ENCODE results near the gene FOXJ1. TPM values are rescaled to one million over a fixed set of nuclear protein-coding genes. Genes with fewer than 3 reads are reported as not detected.
A peak's percentile ranks its signal among the peaks of the same experiment; 100 is the strongest.

The FOXJ1 gene
- total and polyA plus RNA-seq, 2 of the 13 experiments (the other 11 are each of a cell fraction or from before 2014, with no cell fraction given): 0.98 to 1.6 TPM

DNA sequence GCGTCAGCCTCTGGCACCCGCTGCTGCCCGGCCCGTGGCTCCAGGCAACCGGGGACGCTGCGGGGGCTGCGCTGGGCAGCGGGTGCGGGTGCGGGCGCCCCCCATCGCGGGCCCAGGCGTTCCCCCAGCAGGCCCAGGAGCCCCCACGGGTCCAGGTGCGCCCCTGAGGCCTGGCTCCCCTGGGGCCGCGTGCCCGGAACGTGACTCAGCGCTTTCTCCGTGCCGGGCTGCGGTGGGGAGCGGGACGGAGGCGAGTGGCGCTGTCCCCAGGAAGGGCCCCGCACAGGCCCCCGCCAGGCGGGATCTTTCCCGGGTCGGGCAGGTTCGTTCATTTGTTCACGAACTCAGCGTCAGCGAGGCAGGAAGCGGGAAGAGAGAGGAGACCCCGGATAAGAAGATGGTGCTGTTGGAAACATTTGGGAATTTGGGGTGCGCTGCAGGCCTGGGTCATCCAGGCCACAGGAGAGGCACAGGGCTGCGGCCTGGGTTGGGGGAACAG lies 19.1 kb downstream of the FOXJ1 start (continued):
- TF ChIP-seq, protein P1, sequence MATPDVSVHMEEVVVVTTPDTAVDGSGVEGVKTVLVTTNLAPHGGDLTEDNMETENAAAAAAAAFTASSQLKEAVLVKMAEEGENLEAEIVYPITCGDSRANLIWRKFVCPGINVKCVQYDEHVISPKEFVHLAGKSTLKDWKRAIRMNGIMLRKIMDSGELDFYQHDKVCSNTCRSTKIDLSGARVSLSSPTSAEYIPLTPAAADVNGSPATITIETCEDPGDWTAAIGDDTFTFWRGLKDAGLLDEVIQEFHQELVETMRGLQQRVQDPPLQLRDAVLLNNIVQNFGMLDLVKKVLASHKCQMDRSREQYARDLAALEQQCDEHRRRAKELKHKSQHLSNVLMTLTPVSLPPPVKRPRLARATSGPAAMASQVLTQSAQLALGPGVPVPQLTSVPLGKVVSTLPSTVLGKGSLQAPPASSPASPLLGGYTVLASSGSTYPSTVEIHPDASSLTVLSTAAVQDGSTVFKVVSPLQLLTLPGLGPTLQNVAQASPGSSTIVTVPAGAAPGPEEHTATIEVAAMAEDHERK (CRISPR knock-in tag; IDR thresholded peaks at IDR 0.05; ENCODE audit: low read depth): no peak
- no peak for TF ChIP-seq NFRKB (IDR thresholded peaks at IDR 0.05)
- TF ChIP-seq, protein P2, sequence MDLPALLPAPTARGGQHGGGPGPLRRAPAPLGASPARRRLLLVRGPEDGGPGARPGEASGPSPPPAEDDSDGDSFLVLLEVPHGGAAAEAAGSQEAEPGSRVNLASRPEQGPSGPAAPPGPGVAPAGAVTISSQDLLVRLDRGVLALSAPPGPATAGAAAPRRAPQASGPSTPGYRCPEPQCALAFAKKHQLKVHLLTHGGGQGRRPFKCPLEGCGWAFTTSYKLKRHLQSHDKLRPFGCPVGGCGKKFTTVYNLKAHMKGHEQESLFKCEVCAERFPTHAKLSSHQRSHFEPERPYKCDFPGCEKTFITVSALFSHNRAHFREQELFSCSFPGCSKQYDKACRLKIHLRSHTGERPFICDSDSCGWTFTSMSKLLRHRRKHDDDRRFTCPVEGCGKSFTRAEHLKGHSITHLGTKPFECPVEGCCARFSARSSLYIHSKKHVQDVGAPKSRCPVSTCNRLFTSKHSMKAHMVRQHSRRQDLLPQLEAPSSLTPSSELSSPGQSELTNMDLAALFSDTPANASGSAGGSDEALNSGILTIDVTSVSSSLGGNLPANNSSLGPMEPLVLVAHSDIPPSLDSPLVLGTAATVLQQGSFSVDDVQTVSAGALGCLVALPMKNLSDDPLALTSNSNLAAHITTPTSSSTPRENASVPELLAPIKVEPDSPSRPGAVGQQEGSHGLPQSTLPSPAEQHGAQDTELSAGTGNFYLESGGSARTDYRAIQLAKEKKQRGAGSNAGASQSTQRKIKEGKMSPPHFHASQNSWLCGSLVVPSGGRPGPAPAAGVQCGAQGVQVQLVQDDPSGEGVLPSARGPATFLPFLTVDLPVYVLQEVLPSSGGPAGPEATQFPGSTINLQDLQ (CRISPR knock-in tag; IDR thresholded peaks at IDR 0.05): 0 out of 2 replicates have a peak, but pooled peaks have one; percentile 35
- peak; percentile 72 for TF ChIP-seq NFE2L2 (IDR thresholded peaks at IDR 0.05; ENCODE audit: low read length)
- TF ChIP-seq DNMT1 (CRISPR knock-in tag; IDR thresholded peaks at IDR 0.05): no peak
- TF ChIP-seq ZNF781 (CRISPR knock-in tag; IDR thresholded peaks at IDR 0.05; ENCODE audit: borderline replicate concordance, not compliant biosample characterization): no peak
- TF ChIP-seq ZSCAN25 (CRISPR knock-in tag; IDR thresholded peaks at IDR 0.05): no peak
- 0 out of 2 replicates have a peak, but pooled peaks have one; percentile 17 for TF ChIP-seq ZSCAN21 (CRISPR knock-in tag; IDR thresholded peaks at IDR 0.05; ENCODE audit: borderline replicate concordance)
- TF ChIP-seq ZBTB3 (CRISPR knock-in tag; IDR thresholded peaks at IDR 0.05; ENCODE audit: borderline replicate concordance, low read depth): no peak
- no peak for TF ChIP-seq ZNF850 (CRISPR knock-in tag; conservative IDR thresholded peaks at IDR 0.05)
- 0 out of 2 replicates have a peak, but pooled peaks have one; percentile 31 for TF ChIP-seq ZNF841 (CRISPR knock-in tag; IDR thresholded peaks at IDR 0.05; ENCODE audit: borderline replicate concordance)
- no peak for TF ChIP-seq ZC3H4 (CRISPR knock-in tag; IDR thresholded peaks at IDR 0.05; ENCODE audit: borderline replicate concordance)
- no peak for TF ChIP-seq REL (CRISPR knock-in tag; conservative IDR thresholded peaks at IDR 0.05)
- TF ChIP-seq, protein P3, sequence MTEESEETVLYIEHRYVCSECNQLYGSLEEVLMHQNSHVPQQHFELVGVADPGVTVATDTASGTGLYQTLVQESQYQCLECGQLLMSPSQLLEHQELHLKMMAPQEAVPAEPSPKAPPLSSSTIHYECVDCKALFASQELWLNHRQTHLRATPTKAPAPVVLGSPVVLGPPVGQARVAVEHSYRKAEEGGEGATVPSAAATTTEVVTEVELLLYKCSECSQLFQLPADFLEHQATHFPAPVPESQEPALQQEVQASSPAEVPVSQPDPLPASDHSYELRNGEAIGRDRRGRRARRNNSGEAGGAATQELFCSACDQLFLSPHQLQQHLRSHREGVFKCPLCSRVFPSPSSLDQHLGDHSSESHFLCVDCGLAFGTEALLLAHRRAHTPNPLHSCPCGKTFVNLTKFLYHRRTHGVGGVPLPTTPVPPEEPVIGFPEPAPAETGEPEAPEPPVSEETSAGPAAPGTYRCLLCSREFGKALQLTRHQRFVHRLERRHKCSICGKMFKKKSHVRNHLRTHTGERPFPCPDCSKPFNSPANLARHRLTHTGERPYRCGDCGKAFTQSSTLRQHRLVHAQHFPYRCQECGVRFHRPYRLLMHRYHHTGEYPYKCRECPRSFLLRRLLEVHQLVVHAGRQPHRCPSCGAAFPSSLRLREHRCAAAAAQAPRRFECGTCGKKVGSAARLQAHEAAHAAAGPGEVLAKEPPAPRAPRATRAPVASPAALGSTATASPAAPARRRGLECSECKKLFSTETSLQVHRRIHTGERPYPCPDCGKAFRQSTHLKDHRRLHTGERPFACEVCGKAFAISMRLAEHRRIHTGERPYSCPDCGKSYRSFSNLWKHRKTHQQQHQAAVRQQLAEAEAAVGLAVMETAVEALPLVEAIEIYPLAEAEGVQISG (CRISPR knock-in tag; IDR thresholded peaks at IDR 0.05): no peak; the same call in 1 of the 2 replicates
- TF ChIP-seq SOX6 (IDR thresholded peaks at IDR 0.05): no peak
- no peak for TF ChIP-seq SOX6 (CRISPR knock-in tag; IDR thresholded peaks at IDR 0.05)
- TF ChIP-seq MED8 (CRISPR knock-in tag; IDR thresholded peaks at IDR 0.05; ENCODE audit: insufficient replicate concordance): peak; percentile 25
- no peak for TF ChIP-seq EED (CRISPR knock-in tag; IDR thresholded peaks at IDR 0.05)
- no peak for TF ChIP-seq ZNF10 (CRISPR knock-in tag; IDR thresholded peaks at IDR 0.05; ENCODE audit: borderline replicate concordance, low read depth)
- 0 out of 2 replicates have a peak, but pooled peaks have one; percentile 9 for TF ChIP-seq ZFYVE20 (CRISPR knock-in tag; IDR thresholded peaks at IDR 0.05; ENCODE audit: borderline replicate concordance, low read depth)
- TF ChIP-seq, protein P4, sequence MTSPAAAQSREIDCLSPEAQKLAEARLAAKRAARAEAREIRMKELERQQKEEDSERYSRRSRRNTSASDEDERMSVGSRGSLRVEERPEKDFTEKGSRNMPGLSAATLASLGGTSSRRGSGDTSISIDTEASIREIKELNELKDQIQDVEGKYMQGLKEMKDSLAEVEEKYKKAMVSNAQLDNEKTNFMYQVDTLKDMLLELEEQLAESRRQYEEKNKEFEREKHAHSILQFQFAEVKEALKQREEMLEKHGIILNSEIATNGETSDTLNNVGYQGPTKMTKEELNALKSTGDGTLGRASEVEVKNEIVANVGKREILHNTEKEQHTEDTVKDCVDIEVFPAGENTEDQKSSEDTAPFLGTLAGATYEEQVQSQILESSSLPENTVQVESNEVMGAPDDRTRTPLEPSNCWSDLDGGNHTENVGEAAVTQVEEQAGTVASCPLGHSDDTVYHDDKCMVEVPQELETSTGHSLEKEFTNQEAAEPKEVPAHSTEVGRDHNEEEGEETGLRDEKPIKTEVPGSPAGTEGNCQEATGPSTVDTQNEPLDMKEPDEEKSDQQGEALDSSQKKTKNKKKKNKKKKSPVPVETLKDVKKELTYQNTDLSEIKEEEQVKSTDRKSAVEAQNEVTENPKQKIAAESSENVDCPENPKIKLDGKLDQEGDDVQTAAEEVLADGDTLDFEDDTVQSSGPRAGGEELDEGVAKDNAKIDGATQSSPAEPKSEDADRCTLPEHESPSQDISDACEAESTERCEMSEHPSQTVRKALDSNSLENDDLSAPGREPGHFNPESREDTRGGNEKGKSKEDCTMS (CRISPR knock-in tag; conservative IDR thresholded peaks at IDR 0.05): no peak
